ENCODE measurements around the gene ORAI1. TPM values are rescaled to one million over a fixed set of nuclear protein-coding genes. Genes with fewer than 3 reads are reported as not detected.

Gene ORAI1
- total RNA-seq, 1 donor from 2014 or later = 19.8 TPM

- no peak for DNase-seq (ENCODE audit: low spot score)
Measured at GRCh38 chr12:121689430-121689829, 63.1 kb downstream of the ORAI1 start.

Other genes starting within 250 kb of the ORAI1 start
- 26.3 TPM for gene RNF34, start 226.4 kb upstream of the ORAI1 start, total RNA-seq
- 17.2 TPM for gene KDM2B, start 45.5 kb upstream of the ORAI1 start, total RNA-seq
- gene MORN3, start 43.1 kb downstream of the ORAI1 start, total RNA-seq = not detected
- 12.6 TPM for gene TMEM120B, start 86.2 kb downstream of the ORAI1 start, total RNA-seq
- gene RHOF, start 167.2 kb downstream of the ORAI1 start, total RNA-seq = 6.1 TPM
- gene SETD1B, start 177.5 kb downstream of the ORAI1 start, total RNA-seq = 20.7 TPM
- gene HPD, start 232.3 kb downstream of the ORAI1 start, total RNA-seq = 2.2 TPM

Measured in mesenteric fat pad (tissue), 1 donor.